ENCODE results near the gene PDZRN4.

Gene PDZRN4

DNA sequence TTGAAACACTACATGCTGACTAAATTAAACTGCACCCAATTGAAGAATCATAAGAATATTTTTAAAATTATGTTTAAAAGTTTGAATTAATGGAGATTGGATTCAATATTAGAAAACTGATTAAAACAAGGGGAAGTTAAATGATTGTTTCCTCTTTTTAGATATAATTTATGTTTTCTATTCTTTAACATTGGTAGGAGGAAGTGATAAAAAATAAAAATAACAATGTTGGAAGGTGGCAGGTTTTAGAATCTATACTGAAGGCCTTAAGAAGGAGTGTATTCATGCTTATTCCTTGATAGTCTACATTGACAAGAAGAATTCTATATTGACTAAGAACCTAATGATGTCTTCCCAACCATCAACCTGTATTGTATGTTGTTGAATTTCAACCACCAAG, 168.1 kb downstream of the PDZRN4 start:
- no peaks in the 10 kb centered on the region for H3K4me1 ChIP-seq (ENCODE audit: control insufficient read depth, insufficient read depth, low read length, poor library complexity, severe bottlenecking)
- no peak overlapping the region for H3K27ac ChIP-seq (ENCODE audit: low read depth, low read length, severe bottlenecking)
- H3K9me3 ChIP-seq (ENCODE audit: control insufficient read depth, low read length), result no peaks in the 10 kb centered on the region
- H3K4me3 ChIP-seq (ENCODE audit: extremely low read depth, insufficient read depth, low read length, poor library complexity, severe bottlenecking), result no peak overlapping the region
- no peaks in the 10 kb centered on the region for H3K36me3 ChIP-seq (ENCODE audit: control insufficient read depth, insufficient read depth, low read length)

DNA sequence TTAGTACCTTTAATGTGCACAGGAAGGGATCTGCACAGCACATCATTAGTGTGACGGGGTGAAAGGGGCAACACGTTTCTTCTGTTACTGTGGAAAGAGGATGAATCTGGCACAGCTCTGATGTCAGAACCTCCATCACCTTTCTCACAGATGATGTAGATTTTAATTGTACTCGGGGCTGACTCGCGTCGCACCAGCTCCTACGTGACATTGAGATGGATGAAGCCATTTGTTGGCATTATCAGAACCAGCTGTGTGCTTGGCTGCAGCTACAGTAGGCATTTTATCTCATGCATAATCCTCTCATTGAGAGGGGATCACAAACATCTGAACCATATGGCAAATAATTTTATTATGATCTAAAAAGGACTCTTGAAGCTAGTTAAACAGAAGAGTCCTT, 173.6 kb downstream of the PDZRN4 start:
- Histone ChIP-seq H3K27ac (ENCODE audit: low read depth, low read length, severe bottlenecking) (no peak overlapping the region), H3K4me1 (ENCODE audit: control insufficient read depth, insufficient read depth, low read length, poor library complexity, severe bottlenecking) (peaks cover 6% of the 10 kb centered on the region), H3K4me3 (ENCODE audit: extremely low read depth, insufficient read depth, low read length, poor library complexity, severe bottlenecking) (no peak overlapping the region), H3K9me3 (ENCODE audit: control insufficient read depth, low read length) (no peaks in the 10 kb centered on the region), H3K36me3 (ENCODE audit: control insufficient read depth, insufficient read depth, low read length) (no peaks in the 10 kb centered on the region)
- WGBS, 2 experiments (ENCODE audit: insufficient coverage in 2 of 2), result 91 to 95% methylated on average over 5 to 6 of the region's 7 CpGs

DNA sequence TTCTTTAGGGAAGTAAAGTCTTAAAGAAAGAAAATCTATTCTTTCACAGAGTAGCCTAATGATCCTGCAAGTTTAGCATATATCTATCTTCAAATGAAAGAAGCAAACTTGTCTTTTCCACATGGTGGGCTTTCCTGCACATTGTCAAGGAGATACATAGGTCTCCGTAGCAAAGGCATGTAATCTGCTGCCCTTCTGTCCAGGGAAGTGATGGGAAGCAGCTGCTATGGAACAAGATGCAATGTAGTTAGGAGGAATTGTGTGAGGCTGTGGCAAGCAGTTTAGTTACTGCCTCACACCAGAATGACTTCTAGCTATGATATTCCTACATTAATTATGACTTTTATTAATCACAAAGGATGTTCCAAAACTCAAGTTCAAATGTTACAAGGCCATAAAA, 174.4 kb downstream of the PDZRN4 start:
- peaks cover 6% of the 10 kb centered on the region for H3K4me1 ChIP-seq (ENCODE audit: control insufficient read depth, insufficient read depth, low read length, poor library complexity, severe bottlenecking)
- WGBS, 2 experiments (ENCODE audit: insufficient coverage in 2 of 2), result 83% methylated on average over 1 of the region's 1 CpG; no CpG with 5 or more reads in 1 of the 2 experiments
- no peaks in the 10 kb centered on the region for H3K36me3 ChIP-seq (ENCODE audit: control insufficient read depth, insufficient read depth, low read length)
- no peak overlapping the region for H3K4me3 ChIP-seq (ENCODE audit: extremely low read depth, insufficient read depth, low read length, poor library complexity, severe bottlenecking)
- no peak overlapping the region for H3K27ac ChIP-seq (ENCODE audit: low read depth, low read length, severe bottlenecking)
- H3K9me3 ChIP-seq (ENCODE audit: control insufficient read depth, low read length), result no peaks in the 10 kb centered on the region

DNA sequence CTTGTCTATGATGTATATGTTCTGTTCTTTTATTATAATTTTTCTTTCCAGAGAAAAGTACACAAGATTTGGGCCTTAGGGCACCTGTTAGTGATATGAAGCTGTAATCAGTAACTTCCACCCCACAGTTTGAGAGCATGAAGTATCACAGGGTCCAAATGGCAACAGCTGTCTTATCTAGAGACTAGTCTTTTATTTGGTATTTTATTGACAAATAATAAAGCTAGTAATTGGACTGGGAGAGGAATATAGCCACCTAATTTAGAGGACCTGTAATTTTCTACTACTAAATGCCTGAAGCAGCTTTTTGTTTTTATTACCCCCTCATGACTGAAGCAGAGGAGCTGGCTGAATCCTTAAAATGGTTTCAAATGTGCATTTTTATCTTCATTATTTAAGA, 174.8 kb downstream of the PDZRN4 start:
- H3K4me1 ChIP-seq (ENCODE audit: control insufficient read depth, insufficient read depth, low read length, poor library complexity, severe bottlenecking), result peaks cover 6% of the 10 kb centered on the region
- no peaks in the 10 kb centered on the region for H3K9me3 ChIP-seq (ENCODE audit: control insufficient read depth, low read length)
- H3K27ac ChIP-seq (ENCODE audit: low read depth, low read length, severe bottlenecking), result no peak overlapping the region
- H3K4me3 ChIP-seq (ENCODE audit: extremely low read depth, insufficient read depth, low read length, poor library complexity, severe bottlenecking), result no peak overlapping the region
- H3K36me3 ChIP-seq (ENCODE audit: control insufficient read depth, insufficient read depth, low read length), result no peaks in the 10 kb centered on the region

DNA sequence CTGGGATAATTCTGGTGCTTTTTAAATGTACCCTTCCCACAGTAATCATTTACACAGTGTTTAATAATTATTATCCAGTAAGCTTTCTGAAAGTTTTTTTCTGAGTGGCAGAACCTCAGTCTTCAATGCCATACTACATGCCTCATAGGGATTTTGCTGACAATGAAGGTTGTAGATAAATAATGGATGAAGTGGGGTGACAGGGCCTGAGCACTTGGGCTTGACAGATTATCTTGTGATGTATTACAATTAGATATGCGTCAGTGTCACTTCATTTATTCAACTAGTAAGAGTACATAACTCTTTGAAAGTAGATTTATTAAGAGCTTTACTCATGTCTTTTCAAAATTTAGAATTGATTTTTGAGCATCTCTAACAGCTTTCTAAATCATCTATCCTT, 176.1 kb downstream of the PDZRN4 start:
- Histone ChIP-seq H3K36me3 (ENCODE audit: control insufficient read depth, insufficient read depth, low read length) (no peaks in the 10 kb centered on the region), H3K4me1 (ENCODE audit: control insufficient read depth, insufficient read depth, low read length, poor library complexity, severe bottlenecking) (peaks cover 6% of the 10 kb centered on the region), H3K27ac (ENCODE audit: low read depth, low read length, severe bottlenecking) (no peak overlapping the region), H3K9me3 (ENCODE audit: control insufficient read depth, low read length) (no peaks in the 10 kb centered on the region), H3K4me3 (ENCODE audit: extremely low read depth, insufficient read depth, low read length, poor library complexity, severe bottlenecking) (no peak overlapping the region)
- WGBS, 2 experiments (ENCODE audit: insufficient coverage in 2 of 2), result no CpG with 5 or more reads among the region's 1 CpG

DNA sequence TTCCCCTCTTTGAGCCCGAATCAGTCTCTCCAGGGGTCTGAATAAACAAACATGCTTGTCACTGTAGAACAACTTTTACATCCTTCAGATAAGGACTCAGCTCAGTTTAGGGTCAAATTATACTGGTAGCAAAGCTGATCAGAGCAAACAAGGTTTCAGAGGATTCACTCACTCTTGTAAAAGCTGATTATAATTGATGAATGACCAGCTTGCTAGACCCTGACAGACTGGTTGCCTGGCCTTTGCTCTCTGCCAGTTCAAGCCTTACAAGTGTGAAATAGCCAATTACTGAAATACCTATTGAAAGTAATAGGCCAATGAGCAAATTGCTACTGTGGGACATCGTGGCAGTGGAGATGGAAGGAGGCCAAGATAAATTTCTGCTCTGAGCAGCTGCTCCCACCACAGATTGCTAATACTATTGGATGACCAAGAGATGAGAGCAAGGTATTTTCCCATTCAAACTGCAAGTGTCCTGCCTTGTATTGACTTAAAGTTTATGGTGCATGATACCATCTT, 177.6 kb downstream of the PDZRN4 start:
- H3K4me3 ChIP-seq (ENCODE audit: extremely low read depth, insufficient read depth, low read length, poor library complexity, severe bottlenecking), result no peak overlapping the region
- no peaks in the 10 kb centered on the region for H3K36me3 ChIP-seq (ENCODE audit: control insufficient read depth, insufficient read depth, low read length)
- 10 to 86% methylated on average over 1 to 2 of the region's 2 CpGs for WGBS, 2 experiments (ENCODE audit: insufficient coverage in 2 of 2)
- no peaks in the 10 kb centered on the region for H3K9me3 ChIP-seq (ENCODE audit: control insufficient read depth, low read length)
- peaks cover 6% of the 10 kb centered on the region for H3K4me1 ChIP-seq (ENCODE audit: control insufficient read depth, insufficient read depth, low read length, poor library complexity, severe bottlenecking)
- peak overlapping the region; percentile 26 for H3K27ac ChIP-seq (ENCODE audit: low read depth, low read length, severe bottlenecking)

DNA sequence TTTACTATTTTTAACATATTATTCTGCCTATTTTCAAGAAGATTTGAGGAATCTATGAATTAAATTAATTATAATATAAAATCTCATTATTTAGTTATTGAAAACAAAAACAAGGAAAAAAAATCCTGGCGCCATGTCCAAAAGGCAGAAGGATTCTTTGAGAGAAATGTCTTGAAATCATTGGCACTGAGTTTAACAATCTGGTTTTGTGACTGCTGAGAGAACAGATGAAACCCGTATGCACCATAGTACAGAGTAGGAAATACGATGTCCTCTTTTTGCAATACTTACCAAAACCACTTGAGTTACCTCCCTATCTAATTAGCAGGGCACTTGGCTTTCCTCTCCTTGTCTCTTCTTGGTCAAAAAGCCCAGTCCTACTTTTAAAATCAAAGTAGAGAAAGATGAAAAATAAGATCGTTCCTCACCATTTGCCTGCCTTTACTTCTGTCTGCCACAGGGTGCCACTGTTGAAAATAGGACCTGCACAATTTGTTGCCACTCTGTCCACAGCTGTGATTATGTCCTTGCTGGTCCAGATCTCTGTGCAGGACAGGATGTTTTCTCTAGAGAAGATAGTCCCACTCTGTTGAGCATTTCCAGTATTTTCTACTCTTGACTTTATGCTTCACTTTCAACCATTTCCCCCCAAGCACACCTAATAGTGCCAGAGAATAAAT, 179.7 kb downstream of the PDZRN4 start:
- no peak overlapping the region for H3K4me3 ChIP-seq (ENCODE audit: extremely low read depth, insufficient read depth, low read length, poor library complexity, severe bottlenecking)
- WGBS, 2 experiments (ENCODE audit: insufficient coverage in 2 of 2), result 78 to 96% methylated on average over 3 of the region's 4 CpGs

DNA sequence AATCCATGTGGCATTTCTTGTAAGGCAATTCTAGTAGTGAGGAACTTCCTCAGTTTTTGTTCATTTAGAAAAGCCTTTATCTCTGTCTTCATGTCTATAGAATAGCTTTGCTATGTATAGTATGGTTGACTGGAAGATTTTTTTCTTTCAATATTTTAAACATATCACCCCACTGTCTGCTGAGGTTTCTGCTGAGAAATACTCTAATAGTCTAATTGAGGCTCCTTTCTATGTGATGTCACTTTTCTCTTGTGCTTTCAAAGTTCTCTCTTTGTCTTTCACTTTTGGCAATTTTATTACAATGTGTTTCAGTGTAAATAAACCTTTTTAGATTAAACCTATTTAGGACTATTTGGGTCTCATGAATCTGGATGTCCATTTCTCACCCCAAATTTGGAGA, 192.8 kb downstream of the PDZRN4 start:
- H3K9me3 ChIP-seq (ENCODE audit: control insufficient read depth, low read length), result no peaks in the 10 kb centered on the region
- H3K27ac ChIP-seq (ENCODE audit: low read depth, low read length, severe bottlenecking), result no peak overlapping the region
- H3K4me3 ChIP-seq (ENCODE audit: extremely low read depth, insufficient read depth, low read length, poor library complexity, severe bottlenecking), result no peak overlapping the region
- H3K4me1 ChIP-seq (ENCODE audit: control insufficient read depth, insufficient read depth, low read length, poor library complexity, severe bottlenecking), result no peaks in the 10 kb centered on the region
- no peaks in the 10 kb centered on the region for H3K36me3 ChIP-seq (ENCODE audit: control insufficient read depth, insufficient read depth, low read length)

More for the DNA sequence above, 179.7 kb downstream of the PDZRN4 start:
- Histone ChIP-seq H3K36me3 (ENCODE audit: control insufficient read depth, insufficient read depth, low read length) (no peaks in the 10 kb centered on the region), H3K4me1 (ENCODE audit: control insufficient read depth, insufficient read depth, low read length, poor library complexity, severe bottlenecking) (peaks cover 6% of the 10 kb centered on the region), H3K27ac (ENCODE audit: low read depth, low read length, severe bottlenecking) (no peak overlapping the region), H3K9me3 (ENCODE audit: control insufficient read depth, low read length) (no peaks in the 10 kb centered on the region)

DNA sequence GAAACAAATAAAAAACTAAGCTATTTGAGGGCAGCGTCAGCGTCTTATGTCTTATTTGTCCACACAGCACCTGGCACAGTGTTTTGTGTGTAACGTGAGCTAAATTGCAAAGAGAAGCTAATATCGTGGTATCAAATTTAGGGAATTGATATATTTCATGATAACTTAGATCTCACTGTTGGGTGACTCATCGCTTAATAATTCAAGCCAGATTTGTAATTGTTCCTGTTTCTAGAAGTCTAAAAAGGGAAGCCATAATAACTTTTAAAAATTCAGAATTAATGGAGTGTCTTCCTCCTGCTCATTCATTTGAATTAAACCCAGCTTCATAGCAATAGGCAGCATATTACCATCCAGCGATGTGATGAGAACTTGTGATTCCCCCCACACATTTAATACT, 214.7 kb downstream of the PDZRN4 start:
- WGBS, 2 experiments (ENCODE audit: insufficient coverage in 2 of 2), result 96 to 100% methylated on average over 1 to 5 of the region's 6 CpGs
- no peaks in the 10 kb centered on the region for H3K9me3 ChIP-seq (ENCODE audit: control insufficient read depth, low read length)
- H3K27ac ChIP-seq (ENCODE audit: low read depth, low read length, severe bottlenecking), result no peak overlapping the region
- no peaks in the 10 kb centered on the region for H3K36me3 ChIP-seq (ENCODE audit: control insufficient read depth, insufficient read depth, low read length)
- H3K4me3 ChIP-seq (ENCODE audit: extremely low read depth, insufficient read depth, low read length, poor library complexity, severe bottlenecking), result no peak overlapping the region
- no peaks in the 10 kb centered on the region for H3K4me1 ChIP-seq (ENCODE audit: control insufficient read depth, insufficient read depth, low read length, poor library complexity, severe bottlenecking)

DNA sequence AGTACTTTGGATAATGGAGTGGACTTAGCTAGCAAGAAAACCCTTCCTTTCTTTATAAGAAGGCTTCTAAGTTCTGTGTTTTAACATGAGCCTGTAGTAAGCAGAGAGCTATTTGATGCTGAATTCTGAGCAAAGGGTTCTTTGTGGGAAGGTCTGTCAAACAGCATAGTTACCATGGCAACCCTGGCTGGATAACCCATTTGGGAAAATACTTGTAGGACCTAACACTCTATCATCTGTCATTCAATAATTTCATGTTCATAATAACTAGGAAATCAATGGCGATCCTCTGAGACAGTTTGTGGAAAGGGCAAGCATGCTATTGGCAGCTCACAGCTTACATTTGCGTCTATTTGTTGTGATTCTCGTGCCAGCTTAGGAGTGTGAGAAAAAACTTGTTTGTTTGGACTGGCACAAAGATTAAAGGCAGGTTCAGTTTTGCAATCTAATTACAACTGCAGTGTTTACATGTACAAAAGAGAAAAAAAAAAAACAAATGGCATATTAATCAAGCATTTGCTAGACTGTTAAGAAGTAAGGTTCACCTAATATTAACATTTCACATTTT, 219.2 kb downstream of the PDZRN4 start:
- Histone ChIP-seq H3K9me3 (ENCODE audit: control insufficient read depth, low read length) (no peaks in the 10 kb centered on the region), H3K36me3 (ENCODE audit: control insufficient read depth, insufficient read depth, low read length) (no peaks in the 10 kb centered on the region), H3K4me1 (ENCODE audit: control insufficient read depth, insufficient read depth, low read length, poor library complexity, severe bottlenecking) (no peaks in the 10 kb centered on the region), H3K27ac (ENCODE audit: low read depth, low read length, severe bottlenecking) (no peak overlapping the region), H3K4me3 (ENCODE audit: extremely low read depth, insufficient read depth, low read length, poor library complexity, severe bottlenecking) (no peak overlapping the region)
- WGBS, 2 experiments (ENCODE audit: insufficient coverage in 2 of 2), result 100% methylated on average over 1 of the region's 3 CpGs; no CpG with 5 or more reads in 1 of the 2 experiments

DNA sequence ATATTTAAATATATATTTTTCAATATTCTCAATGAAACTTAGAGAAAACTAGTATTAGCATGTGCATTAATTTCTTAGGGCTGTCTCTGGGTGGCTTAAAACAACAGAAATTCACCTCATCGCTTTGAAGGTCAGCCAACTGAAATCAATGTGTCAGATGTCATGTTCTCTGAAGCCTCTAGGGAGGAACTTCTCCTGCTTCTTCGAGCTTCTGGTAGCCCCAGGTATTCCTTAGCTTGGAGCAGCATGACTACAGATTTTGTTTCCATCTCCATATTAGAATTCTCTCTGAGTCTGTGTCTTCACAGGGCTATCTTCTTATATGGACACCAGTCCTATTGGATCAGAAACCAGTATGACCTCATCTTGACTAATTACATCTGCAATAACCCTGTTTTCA, 221.5 kb downstream of the PDZRN4 start:
- H3K27ac ChIP-seq (ENCODE audit: low read depth, low read length, severe bottlenecking), result no peak overlapping the region
- no peaks in the 10 kb centered on the region for H3K9me3 ChIP-seq (ENCODE audit: control insufficient read depth, low read length)
- no peaks in the 10 kb centered on the region for H3K4me1 ChIP-seq (ENCODE audit: control insufficient read depth, insufficient read depth, low read length, poor library complexity, severe bottlenecking)
- WGBS, 2 experiments (ENCODE audit: insufficient coverage in 2 of 2), result 84 to 100% methylated on average over 2 of the region's 2 CpGs
- H3K4me3 ChIP-seq (ENCODE audit: extremely low read depth, insufficient read depth, low read length, poor library complexity, severe bottlenecking), result no peak overlapping the region
- no peaks in the 10 kb centered on the region for H3K36me3 ChIP-seq (ENCODE audit: control insufficient read depth, insufficient read depth, low read length)

Measured in mesodermal cell (in vitro differentiated cells).